Globus pallidus (tissue), 1 donor: Measurements from ENCODE around the gene TNS3.
"Not testable (repeated sequence)": the region's sequence is repeated elsewhere in the genome, so short reads cannot be mapped to it uniquely, and the experiment has no call there.

Source experiments
- DNase-seq: peaks from one replicate; pipeline ENCODE4 v3.0.0-alpha.2; 2015; ENCODE audit warnings: low spot score

TNS3 gene

DNA sequence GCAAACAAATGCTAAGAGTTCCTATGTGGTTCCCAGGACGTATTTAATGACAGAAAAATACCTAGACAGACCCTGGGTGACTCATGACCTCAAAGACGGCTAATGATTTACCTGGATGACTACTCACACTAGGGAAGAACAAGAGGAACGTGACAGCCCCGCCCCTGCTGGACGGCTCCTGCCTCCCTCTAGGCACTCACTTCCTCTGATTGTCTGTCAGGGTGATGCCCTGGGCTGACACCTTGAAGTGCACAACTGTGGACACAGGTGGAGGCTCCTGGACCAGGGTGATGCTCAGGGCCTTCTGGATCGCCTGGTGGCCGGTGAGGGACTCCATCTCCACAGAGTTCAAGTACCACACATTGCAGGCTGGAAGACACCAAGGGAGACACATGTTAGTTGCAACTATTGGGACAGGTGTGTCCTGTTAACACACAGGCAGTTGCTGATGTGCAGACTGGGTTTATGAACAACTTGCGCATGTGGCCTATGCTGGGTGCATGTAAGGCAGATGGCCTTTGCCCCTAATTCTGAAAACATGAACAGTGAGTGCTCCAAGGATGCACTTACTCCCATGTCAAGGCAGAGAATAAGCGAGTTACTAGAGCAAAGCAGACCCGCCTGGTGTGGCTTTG, 298.3 kb downstream of the TNS3 start:
- DNase-seq: no peak

DNA sequence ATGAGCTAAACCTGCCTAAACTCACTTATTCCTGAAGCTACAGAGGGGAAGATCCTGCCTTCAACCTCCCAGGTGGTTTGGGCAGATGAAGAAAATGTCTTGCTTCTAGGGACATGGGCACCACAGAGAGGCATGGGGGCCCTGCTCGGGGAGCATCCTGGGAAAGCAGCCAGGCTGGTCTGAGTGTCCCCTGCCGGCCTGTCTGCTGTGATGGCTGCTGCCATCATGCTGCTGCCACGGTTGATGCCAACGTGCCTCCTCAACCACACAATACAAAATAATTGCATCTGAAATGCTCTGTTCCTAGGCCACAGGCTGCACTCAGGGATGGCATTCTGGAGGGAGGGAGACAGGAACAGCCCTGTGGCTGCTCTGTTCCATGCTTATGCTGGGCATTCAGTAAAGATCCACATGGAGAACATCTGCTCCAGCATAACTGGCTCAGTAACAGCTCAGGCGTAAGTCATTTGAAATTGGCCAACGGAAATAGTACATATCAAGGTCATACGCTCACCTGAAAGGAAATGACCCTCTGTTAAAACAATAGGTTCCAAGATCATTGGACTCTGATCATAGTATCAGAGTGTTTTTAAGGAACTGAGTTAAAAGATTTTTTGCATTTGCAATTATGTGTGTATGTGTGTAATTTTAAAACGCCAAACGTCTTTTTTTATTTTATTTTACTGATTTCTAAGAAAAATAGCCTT, 299.0 kb downstream of the TNS3 start:
- DNase-seq: no peak

DNA sequence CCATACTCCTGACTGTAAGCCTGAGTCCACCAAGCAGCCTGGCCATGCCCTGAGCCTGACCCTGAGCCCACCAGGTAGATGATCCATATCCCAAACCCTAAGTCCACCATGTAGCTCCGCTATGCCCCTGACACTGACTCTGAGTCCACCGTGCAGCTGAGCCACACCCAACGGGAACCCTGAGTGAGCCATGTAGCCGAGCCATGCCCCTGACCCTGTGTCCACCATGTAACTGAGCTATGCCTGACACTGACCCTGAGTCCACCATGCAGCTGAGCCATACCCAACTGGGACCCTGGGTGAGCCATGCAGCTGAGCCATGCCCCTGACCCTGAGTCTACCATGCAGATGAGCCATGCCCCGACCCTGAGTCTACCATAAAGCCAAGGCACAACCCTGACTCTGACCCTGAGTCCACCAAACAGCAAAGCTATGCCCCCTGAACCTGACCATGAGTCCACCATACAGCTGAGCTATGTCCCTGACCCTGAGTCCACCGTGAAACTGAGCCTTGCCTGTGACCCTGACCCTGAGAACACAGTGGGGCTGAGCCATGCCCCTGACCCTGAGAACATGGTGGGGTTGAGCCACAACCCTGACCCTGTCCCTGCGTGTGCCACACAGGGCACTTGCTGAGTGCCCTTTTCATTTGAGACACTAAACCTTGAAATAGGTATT, 299.8 kb downstream of the TNS3 start:
- no peak for DNase-seq

DNA sequence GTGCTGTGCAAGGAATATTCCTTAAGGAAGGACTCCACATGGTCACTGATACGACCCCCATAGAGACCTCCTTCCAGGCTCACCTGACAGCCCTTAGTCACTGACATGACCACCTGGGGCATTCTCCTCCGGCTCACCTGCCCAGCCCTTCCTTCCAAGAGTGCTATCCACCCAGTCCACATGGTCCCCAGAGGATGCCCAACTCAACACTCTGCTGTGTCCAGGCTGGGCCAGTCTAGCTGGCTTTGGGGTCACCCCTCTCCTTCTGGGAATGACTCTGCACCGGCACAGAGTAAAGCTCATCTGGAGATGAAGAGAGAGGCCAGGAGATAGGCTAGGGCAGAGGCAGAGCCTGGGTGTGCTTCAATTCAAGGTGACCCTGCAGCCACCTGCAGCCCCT, 300.8 kb downstream of the TNS3 start:
- no peak for DNase-seq

DNA sequence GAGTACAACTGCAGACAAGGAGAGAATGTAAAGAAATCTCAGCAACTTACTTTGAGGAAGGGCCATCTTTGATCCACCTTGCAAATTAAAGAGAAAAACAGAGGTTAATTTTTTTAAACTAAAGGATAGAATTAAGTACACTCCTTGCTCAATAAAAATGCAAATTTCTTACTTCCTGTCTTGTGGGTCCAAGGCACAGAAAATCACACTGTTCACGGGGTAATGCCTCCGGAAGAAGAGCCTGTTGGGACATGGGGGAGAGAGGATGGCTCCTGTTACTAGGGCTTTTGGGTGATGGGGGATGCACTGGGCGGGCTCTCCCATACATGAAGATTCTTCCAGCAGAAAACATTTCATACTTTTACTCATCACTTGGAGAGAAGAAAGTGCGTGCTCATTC, 301.8 kb downstream of the TNS3 start:
- DNase-seq: no peak

DNA sequence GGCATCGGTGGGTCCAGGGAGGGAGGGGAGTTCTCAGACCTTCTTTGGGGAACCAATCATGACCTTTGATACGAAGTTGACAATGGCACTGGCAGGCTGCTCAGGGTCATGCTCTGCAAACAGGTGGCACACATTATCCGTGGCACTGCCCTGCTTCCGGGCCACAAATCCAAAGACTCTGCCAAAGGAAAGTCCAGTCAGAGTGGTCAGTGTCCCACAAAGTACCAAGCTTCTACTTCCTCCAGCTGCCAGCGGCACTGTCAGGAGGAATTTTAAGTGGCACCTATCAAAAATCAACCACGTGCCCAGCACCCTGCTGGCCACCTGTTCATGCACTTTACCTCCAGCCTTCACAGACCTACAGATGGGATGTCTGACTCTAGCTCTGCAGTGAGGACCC, 303.9 kb downstream of the TNS3 start:
- DNase-seq: no peak

DNA sequence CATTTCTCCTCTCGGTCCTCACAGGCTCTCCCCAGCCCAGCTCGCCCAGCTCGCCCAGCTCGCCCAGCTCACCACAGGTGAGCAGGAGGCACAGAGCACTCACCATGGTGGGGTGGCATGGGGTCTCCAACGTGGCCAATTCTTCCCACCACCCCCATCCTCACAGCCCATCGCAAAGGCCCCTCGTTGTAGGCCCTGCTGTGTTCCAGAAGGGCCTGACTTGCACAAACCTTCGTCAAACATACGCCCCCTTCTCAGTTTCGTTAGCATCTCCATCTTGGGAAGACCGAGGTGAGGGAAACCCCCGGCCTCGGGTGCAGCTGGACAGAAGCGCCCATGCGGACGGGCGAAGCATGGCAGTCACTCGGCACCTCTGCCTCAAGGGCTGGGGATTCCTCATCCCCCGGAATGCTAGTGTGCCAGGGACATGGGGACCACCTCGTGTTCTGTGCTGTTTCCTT, 304.6 kb downstream of the TNS3 start:
- DNase-seq: no peak

DNA sequence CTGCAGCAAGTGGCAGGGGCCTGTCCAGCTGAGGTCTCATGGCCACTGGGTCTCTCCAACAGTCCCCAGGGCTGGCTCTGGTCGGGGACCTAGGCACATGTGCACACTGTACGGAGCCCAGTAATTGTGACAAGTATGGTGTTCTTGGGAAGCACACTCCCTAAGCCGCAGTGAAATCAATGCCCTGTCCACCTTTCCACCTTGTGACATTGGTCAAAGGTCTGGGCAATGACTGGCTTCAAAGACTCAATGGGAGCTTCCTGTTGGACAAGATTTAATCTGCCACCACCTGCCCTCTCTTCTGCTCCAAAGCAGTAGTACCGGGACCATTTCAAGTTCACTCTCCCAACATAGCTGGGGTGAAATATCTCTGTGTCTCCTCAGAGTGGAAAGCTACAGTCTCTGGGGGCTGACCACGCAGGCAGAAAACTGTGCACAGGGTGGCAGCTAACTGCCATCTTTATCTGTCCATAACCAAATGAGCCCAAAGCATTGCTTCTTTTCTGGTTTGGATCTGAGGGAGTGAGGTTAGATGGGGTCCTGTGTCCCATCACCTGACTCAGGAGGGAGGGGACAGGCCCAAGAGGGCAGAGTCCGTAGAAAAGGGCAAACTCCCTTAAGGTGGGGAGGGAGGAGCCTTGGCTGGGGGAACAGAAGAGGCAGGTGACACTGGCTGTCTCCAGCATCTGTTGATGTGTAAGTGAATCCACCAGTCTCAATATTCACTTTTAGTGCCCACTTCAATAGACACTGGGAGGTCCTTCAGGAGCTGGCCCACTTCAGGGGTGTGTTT, 307.7 kb downstream of the TNS3 start:
- DNase-seq: no peak

DNA sequence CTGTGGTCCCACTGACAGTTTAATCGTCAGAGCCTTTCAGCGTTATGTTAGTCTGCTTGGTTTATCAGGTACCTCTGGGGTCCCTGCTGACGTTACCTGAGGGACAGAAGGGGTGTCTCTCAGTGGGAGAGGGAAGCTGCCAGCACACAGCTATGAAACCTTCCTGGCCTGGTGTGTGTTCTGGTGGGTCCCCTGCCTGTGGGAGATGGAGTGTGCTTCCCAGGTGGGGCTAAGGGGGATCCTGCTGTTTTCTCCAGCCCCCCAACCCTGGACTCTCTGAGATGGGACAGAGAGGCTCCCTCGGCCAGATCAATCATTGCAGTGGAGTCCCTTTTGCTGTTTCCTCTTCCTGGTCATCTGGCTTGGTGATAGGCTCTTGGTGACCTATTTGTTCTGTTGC, 308.8 kb downstream of the TNS3 start:
- no peak for DNase-seq

DNA sequence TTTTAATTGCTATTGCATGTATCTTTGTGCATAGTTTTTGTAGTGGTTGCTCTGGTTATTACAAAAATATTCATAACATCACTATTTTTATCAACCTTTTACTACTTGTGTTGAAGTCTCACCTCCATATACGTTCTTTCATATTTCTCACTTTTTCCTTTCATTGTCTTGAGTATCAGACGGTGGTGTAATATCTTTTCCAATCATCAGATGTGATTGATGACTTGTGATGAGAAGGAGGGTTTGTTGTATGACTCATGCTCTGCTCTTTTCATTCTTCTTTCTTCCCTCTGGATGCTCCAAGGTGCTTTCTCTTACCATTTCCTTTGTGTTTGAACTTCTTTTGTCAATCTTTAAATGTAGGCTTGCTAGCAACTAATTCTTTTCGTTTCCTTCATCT, 310.2 kb downstream of the TNS3 start:
- DNase-seq: no peak

DNA sequence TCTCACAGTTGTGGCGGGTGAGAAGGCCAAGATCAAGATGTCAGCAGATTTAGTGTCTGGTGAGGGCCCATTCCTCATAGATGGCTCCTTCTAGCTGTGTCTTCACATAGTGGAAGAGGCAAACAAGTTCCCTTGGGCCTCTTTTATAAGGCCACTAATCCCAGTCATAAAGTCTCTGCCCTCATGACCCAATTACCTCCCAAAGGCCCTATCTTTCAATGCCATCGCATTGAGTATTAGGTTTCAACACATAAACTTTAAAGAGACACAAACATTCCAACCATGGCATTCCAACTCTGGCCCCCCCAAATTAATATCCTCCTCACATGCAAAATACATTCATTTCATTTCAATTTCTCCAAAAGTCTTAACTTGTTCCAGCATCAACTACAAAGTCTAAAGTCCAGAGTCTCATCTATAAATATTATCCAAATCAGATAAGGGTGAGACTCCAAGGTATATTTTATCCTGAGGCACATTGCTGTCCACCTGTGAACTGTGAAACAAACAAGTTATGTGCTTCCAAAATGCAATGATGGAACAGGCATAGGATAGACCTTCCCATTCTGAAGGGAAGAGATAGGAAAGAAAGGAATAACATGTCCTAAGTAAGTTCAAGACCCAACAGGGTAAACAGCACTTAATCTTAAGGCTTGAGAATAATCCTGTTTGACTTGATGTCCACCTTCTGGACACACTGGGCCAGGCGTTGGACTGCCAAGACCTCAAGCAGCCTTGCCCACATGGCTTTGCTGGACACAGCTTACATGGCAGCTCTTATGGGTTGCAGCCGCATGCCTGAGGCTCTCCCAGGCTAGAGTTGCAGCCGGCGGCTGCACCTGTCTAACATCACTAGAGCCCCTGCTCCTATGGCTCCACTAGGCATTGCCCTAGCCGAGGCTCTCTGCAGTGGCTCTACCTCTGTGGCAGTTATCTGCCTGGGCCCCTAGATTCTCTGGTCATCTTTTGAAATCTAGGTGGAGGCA, 312.8 kb downstream of the TNS3 start:
- DNase-seq: no peak

DNA sequence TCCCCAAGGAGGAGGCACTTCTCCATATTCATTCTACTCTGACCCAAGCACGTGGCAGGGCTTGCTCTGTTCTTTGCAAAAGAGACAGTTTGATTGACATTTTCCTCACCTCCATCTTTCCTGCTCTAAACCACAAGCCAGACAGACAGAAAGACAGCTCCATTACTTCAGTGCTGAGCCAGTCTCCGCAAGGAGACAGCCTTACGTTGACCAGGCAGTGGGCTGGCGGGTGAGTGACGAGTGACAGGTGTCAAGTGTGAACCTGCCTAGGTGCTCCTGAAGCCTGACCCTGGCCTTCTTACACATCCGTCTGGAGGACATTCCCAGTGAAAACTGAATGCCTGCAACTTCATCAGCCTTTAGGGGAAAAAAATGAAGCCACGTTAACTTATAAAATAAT, 314.6 kb downstream of the TNS3 start:
- DNase-seq: no peak

DNA sequence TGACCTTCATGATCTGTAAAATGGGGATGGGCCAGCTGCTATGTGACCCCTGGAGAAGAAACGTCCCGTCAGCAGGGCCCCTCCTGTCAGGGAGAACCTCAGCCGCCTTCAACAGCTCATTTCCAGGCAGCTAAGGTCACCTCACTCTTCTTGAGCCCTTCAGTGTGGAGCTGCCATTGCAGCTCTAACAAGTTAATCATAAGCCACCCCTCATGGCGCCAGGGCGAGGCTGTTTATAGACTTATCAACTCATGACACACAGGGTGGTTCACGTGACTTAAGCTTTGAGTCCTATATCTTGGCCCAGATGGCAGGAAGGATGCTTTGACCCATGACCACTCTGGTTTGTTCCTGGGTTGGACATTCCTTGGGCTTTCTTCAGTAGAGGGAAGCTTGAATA, 315.1 kb downstream of the TNS3 start:
- no peak for DNase-seq

DNA sequence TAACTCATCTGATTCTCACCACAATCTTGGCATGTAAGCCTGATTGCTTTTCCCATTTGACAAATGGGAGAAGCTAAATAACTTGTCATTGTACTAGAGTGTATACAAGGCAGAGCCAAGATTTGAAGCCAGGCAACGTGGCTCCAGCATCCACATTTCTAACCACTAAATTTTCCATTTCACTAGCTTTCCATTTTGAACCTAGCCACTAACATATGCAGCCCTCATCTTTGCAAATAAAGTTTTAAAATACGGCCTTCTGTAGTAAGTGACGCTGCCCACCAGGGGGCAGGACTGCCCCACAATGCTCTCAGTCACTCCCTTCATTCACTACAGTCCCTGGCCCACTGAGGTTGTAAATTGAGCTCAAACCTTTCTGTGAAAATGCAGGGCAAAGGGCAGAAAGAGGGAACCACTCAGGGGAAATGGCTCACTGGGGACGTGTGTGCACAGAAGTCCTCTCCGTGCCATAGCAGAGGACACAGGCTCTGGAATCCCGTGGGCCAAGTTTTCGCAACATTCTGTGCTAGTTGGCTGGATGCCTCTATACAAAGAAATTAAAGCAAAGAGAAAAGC, 315.7 kb downstream of the TNS3 start:
- DNase-seq: peak; percentile 49

DNA sequence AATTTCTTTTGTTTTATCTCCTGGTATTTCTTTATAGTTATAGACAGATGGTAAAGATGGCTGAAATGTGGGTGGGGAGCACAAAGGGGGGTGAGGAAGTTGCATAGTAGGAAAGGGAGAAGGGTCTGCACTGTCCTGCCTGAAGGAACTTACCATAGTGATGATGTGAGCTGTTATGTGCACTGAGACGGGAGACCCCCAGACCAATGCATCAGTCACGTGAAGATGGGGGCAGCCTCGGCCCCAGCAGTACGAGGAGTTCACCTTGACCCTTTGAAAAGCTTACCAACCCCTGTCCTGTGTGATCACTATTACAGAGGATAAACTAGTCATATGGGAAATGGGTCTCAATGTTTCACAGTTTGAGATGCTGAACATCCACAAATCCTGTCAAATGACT, 316.3 kb downstream of the TNS3 start:
- DNase-seq: no peak

DNA sequence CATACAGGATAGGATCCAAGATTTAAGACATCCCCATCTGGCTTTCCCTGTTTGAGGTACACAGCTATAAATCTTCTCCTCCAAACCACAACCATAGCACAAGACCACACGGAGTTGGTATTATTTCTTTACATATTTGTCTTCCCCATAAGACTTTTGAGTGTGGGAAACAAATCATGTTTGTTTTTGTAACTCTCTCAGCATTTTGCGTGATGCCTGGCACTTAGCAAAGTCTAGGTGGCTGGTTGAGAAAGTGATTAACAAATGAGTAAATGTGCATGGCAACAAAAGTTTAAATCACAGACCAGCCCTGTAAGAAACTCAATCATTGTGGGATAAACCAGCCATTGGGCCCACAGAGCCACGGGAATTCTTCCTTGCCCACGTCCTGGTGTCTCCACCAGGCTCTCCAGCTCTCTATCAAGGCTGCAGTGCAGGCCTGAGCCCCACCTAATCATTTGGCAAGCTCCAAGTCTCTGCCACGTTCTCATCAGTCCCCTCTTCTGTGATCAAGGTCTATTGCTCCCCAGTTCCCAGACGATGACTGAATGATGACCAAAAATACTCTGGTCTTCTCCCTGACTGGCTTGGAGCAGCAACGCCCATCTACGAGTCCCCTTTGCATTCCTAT, 317.8 kb downstream of the TNS3 start:
- DNase-seq: no peak

DNA sequence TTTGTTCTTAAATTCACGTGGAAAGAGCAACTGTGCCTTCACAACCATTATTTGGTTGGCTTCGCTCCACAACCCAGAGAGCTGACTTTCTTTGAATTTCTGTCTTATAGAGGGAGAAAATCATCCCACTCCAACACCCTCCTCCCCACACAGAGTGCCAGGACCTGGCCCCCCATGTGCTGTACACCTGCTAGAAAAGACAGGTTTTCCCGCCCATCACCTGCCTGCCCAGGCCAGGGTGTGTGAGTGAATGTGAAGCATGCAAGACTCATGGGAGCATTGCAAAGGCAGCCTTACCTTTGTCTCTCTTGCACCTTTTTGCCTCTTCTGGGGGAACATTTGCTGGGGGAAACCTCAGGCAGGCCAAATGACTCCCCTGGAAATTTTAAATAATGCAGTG, 319.0 kb downstream of the TNS3 start:
- DNase-seq: no peak

DNA sequence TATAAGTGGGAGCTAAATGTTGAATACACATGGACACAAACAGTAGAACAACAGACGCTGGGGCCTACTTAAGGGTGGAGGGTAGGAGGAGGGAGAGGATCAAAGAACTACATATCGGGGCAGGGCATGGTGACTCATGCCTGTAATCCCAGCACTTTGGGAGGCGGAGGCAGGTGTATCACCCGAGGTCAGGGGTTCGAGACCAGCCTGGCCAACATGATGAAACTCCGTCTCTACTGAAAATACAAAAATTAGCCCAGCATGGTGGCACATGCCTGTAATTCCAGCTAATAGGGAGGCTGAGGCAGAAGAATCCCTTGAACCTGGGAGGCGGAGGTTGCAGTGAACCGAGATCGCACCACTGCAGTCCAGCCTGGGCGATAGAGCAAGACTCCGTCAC, 319.8 kb downstream of the TNS3 start:
- DNase-seq: not testable (repeated sequence)

DNA sequence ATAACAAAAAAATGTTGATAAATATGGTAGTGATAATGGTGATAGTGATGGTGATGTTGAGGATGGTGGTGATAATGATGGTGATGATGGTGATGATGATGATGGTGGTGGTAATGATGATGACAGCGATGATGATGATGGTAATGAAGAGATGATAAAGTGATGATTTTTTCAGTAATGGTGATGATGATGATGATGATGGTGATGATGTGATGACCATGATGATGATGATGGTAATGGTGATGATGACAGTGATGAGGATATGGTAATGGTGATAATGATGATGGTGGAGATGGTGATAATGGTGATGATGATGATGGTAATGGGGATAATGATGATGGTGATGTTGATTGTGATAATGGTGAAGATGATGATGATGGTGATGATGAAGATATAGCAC, 321.6 kb downstream of the TNS3 start:
- no peak for DNase-seq

DNA sequence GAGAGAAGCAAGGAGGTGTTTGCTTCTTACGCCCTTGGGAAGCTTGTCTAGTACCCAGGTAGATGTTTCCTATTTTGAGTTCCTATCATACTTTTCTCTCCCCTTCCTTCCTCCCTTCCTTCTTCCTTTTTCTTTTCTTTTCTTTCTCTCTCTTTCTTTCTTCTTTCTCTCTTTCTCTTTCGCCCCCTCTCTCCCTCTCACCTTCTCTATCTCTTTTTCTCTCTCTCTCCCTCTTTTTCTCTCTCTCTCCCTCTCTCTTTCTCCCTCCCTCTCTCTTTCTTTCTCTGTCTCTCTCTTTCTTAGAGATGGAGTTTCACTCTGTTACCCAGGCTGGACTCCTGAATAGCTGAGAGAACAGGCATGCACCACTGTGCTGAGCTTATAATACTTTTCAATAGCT, 322.2 kb downstream of the TNS3 start:
- no peak for DNase-seq

DNA sequence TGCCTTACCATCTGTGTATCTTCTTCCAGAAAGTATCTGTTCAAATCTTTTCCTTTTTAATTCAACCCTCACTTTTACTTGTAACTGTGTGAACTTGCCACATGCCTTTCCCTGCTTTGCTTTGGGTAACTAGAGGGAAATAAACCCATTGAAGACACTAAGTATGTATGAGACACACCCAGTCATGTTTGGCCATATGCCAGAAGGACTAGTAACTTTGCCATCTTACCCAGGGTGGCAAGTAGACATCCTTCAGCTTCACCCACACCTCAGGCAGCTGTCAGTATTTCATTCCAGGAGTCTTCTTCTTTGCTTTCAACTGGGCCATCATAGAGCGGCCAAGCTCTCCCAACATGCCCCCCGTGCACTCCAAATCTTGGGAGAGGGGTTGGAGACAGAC, 323.1 kb downstream of the TNS3 start:
- no peak for DNase-seq
